GM12874 (cell line): Measurements from ENCODE around the gene RTCB.

ENCODE experiments used
- TF ChIP-seq, protein P1 (sequence below): IDR thresholded peaks from 2 replicates; pipeline ENCODE4 v1.5.1; 2011; ENCODE audit warnings: low read depth, mild to moderate bottlenecking, control low read depth, low read length, moderate library complexity; ENCODE audit not compliant: insufficient read depth

Gene RTCB

DNA sequence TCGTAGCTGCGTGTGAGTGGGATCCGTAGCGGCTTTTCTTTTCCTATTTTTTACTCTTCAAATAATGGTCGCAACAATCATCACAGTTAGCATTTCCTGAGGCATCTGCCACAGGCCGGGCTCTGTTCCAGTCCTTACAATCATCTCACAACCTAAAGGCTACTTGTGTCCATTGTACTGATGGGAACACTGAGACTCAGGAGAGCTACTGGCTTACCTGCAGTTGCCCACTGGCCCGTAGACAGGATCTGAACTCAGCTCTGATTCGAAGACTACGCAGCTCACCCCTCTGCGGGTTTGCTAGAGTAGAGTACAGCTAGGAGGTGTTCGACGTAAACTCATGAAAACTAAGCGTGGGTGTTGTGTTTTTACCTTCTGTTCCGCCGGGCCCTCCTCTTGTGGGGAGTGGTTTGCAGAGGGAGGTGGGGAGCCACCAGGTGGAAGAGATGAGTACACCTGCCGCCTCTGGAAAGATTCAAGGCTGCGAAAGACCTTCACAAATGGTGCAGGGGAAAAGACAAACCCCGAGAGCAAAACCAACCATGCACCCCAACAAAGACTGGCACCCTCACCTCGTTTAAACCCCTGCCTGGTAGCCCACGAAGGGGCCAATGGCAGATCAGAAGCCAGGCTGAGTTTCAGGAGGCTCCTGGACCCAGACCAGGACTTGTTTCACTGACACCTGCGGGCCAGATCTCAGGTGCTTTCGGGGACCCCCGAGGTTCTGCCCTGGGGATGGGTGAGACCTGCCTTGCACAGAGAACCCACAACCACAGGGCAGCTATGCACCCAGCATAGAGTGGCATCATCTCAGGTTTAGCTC is 72.6 kb downstream of the RTCB start:
- TF ChIP-seq, protein P1, sequence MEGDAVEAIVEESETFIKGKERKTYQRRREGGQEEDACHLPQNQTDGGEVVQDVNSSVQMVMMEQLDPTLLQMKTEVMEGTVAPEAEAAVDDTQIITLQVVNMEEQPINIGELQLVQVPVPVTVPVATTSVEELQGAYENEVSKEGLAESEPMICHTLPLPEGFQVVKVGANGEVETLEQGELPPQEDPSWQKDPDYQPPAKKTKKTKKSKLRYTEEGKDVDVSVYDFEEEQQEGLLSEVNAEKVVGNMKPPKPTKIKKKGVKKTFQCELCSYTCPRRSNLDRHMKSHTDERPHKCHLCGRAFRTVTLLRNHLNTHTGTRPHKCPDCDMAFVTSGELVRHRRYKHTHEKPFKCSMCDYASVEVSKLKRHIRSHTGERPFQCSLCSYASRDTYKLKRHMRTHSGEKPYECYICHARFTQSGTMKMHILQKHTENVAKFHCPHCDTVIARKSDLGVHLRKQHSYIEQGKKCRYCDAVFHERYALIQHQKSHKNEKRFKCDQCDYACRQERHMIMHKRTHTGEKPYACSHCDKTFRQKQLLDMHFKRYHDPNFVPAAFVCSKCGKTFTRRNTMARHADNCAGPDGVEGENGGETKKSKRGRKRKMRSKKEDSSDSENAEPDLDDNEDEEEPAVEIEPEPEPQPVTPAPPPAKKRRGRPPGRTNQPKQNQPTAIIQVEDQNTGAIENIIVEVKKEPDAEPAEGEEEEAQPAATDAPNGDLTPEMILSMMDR = no peak

DNA sequence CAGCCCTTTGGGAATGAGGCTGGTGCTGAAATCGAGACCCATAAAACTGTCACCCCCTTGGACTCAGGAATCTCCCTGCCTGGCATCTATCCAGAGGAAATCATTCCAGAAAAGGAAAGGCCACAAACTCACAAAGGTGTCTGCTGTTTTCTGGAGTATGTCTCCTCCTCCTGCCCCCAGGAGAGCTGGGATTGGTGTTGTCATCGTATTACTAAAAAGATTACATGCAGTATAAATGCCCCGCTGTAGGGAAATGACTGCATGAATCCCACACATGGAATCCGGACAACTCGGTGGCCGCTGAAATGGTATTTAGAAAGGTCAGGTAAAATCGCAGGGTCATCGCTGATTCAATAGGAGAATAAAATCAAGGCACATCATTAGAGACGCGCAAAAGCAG is 73.3 kb downstream of the RTCB start:
- TF ChIP-seq, protein P1 = no peak
